ENCODE data around the gene ZNF335.
"Not testable (repeated sequence)": the region's sequence is repeated elsewhere in the genome, so short reads cannot be mapped to it uniquely, and the experiment has no call there.

Gene ZNF335

DNA sequence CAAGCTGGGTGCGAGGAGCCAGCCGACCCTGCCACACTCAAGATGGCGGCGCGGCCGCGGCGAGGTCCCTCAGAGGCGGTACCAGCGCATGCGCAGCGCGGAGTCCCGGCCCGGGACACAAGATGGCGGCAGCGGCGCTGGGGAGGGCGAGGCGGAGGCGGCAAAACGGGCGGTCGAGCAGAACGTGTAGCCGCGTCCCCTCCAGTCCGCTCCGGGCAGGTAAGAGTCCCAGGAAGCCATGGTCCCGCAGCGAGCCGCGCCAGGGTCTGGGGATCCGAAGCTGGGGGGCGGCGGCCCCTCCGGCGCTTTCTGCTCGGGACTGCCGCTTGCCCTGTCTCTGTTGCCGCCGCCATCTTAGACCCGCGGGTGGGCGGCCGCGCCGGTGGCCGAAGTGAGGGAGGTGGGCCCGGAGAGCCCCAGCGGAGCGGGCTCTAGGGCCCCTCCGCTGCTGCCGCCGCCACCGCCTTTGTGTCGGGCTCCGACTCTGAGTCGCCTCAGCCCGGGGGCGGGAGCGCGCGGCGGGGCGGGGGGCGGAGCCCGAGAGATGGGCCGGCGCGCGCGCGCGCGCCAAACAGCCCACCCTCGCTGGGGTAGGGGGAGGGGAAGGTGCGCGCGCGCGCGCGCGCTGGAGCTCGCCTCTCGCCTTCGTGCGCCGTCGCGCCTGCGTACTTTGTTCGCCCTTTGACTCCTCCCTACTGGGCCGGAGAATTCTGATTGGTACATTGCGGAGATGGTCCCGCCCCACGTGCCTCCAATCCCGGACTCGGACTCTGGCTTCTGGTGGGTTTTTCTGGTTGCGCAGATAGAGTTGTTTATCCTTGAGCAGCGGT, 37.2 kb downstream of the ZNF335 start, which contains the start of gene PCIF1:
PCIF1 (plus strand) TSS at position 98 of the 830 bp plus-strand sequence. CDS start 4,317 bp downstream, outside the sequence.
- in situ Hi-C loops (cut with MboI; ENCODE audit: low sequenced_read_pairs) = no loop called here

DNA sequence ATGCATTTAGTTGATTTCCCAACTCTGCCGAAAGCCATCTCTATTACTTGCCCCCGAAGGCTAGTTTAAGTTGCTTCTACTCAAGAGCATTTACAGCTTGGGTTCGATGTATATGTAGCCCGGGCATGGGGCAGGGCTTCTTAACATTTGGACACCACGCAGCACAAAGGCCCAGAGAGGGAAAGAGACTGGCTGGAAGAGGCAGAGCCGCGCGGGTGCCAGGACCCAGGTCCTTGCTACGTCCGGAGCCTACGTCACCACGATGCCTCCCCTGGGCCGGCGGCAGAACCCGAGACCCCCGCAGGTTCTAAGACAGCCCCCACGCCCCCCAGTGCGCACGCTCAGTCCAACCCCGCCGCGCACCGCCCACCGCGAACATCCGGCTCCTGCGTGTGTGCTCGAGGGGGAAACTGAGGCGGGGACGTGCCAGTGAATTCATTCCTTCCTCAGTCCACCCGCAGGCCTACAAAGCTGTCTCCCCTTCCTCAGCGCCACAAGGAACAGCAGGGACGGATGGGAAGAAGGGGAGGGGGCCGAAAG, 37.9 kb downstream of the ZNF335 start:
- in situ Hi-C loops (cut with MboI; ENCODE audit: low sequenced_read_pairs) = no loop called here

GRCh38 chr20:45933266-45934045, 38.5 kb downstream of the ZNF335 start:
- in situ Hi-C loops (cut with MboI; ENCODE audit: low sequenced_read_pairs) = no loop called here

GRCh38 chr20:45931680-45932079, 40.3 kb downstream of the ZNF335 start:
- in situ Hi-C loops (cut with MboI; ENCODE audit: low sequenced_read_pairs) = not testable (repeated sequence)

- in situ Hi-C loops (cut with MboI; ENCODE audit: low sequenced_read_pairs) = no loop called here
Observed at GRCh38 chr20:45927071-45927878, 44.7 kb downstream of the ZNF335 start.

DNA sequence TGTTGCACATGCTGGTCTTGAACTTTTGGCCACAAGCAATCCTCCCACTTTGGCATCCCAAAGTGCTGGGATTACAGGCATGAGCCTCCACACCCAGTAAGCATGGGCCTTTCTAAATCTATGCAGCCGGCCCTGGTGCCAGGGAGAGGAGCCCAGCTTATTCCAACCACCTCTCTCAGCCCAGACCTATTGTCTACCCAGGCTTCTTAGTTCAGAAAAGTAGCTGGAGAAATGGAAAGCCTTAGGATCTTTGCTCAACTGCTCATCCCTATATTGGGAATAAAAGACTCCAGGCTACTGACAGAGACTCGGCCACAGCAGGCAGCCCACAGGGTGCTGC, 45.3 kb downstream of the ZNF335 start:
- in situ Hi-C loops (cut with MboI; ENCODE audit: low sequenced_read_pairs) = no loop called here

- in situ Hi-C loops (cut with MboI; ENCODE audit: low sequenced_read_pairs) = no loop called here
Observed at GRCh38 chr20:45925821-45926506, 46.0 kb downstream of the ZNF335 start.

DNA sequence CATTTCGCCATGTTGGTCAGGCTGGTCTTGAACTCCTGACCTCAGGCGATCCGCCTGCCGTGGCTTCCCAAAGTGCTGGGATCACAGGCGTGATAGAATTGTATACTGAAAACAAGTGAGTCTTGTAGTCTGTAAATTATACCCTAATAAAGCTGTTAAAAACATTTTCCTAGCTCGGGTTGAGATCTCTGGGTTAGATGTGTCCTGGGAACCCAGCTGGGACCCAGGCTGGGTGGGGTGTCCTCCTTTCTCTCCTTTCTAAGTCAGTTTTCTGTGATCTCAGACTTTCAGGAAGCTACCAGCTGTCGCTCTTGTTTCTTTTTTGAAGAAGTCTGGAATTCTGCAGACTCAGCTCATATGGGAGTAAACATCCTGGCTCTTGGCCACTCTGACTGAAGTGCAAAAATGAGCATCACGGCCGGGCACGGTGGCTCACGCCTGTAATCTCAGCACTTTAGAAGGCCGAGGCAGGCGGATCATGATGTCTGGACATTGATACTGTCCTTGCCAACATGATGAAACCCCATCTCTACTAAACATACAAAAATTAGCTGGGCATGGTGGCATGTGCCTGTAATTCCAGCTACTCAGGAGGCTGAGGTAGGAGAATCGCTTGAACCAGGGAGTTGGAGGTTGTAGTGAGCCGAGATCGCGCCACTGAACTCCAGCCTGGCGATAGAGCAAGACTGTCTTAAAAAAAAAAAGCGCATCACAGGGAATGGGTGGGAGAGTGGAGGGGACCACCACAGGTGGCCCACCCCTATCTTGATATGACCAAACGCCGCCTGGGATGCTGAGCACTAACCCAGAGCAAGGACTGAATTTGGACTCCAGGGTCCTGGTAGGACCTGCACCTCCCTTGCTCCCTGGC, 47.4 kb downstream of the ZNF335 start:
- in situ Hi-C loops (cut with MboI; ENCODE audit: low sequenced_read_pairs) = no loop called here

DNA sequence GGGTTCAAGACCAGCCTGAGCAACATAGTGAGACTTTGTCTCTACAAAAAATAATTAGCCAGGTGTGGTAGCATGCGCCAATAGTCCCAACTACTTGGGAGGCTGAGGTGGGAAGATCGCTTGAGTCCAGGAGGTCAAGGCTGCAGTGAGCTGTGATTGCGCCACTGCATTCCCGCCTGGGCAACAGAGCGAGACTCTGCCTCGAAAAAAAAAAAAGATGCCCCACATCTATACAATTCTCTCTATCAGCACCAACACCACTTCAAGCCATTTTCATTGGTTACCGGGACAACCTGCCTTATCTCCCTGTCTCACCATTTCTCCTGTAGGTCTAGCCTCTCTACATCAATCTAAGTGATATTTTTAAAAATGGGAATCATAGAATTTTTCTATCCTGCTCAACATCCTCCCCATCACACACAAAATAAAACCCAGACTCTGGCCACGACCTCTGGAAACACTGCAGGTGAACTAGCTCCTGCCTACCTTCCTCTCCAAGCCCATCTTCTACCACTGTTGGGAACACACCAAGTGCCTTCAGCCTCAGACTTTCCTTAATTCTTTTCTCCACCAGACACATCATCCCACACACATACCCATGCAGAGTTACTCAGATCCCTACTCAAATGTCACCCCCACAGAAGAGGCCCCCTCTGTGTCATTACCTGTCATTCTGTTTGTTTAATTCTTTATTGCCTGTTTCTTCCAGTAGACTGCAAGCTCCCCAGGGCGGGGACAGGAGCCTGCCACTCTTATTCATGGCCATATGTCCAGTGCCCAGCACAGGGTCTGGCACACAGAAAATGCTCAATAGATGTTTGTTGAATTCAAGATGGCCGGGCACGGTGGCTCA, 50.4 kb downstream of the ZNF335 start:
- in situ Hi-C loops (cut with MboI; ENCODE audit: low sequenced_read_pairs) = no loop called here

- in situ Hi-C loops (cut with MboI; ENCODE audit: low sequenced_read_pairs) = no loop called here
Observed at GRCh38 chr20:45920462-45921336, 51.3 kb downstream of the ZNF335 start.

DNA sequence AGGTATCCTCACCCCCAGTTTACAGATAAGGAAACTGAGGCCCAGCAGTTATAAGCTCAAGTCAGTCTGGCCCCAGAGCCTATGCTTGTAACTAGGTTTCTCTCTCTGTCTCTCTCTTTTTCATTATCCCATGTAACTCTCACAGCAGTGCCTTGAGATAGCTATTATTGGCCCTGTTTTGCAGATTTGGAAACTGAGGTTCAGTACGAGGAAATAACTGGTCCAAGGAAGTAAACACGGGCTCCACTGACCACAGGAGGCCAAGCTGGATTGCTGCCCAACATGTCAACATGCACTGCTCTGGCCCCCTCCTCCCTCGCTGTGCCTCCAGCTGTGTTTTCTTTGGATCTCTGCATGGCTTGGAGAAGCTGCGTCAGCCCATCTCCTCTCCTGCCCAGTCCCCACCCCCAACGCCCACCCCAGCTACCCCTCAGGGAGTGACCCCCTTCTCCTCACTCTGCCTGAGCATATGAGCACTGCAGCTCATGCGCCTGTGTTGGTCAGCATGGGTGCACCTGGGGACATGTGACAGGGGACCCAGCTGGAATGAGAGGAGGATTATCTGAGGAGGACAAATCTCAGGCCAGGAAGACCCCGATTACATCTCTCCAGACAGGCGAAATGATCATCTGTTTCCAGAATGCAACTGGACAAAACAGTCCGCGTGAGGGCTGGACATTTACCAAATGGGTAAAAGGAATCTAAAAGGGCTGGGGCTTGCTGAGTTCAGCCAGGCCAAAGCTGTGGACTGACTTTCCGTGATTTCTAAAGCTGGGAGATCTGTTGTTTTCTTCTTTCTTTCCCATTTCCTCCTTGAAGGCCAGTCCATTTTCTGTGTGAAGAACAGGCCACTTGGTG, 52.2 kb downstream of the ZNF335 start:
- in situ Hi-C loops (cut with MboI; ENCODE audit: low sequenced_read_pairs) = no loop called here

DNA sequence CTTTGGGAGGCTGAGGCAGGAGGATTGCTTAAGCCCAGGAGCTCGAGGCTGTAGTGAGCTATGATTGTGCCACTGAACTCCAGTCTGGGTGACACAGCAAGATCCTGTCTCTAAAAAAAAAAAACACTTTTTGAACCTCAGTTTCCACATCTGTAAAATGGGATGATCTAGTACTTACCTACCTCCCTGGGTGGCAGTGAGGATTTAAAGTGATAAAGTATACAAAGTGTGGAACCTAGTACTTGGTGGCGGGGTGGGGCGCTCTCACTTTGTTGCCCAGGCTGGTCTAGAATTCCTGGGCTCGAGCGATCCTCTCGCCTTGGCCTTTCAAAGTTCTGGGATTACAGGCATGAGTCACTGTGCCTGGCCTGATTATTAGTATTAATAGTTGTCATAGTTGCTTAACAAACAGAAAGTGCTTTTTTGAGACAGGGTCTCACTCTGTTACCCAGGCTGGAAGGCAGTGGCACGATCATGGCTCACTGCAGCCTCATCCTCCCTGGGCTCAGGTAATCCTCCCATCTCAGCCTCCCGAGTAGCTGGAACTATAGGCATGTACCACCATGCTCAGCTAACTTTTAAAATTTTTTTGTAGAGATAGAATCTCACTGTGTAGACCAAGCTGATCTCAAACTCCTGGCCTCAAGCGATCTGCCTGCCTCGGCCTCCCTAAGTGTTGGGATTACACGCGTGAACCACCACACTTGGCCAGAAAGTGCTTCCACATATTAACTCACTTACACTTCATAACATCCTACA, 53.0 kb downstream of the ZNF335 start:
- in situ Hi-C loops (cut with MboI; ENCODE audit: low sequenced_read_pairs) = no loop called here

- in situ Hi-C loops (cut with MboI; ENCODE audit: low sequenced_read_pairs) = no loop called here
Observed at GRCh38 chr20:45918182-45918737, 53.7 kb downstream of the ZNF335 start.

GRCh38 chr20:45917790-45918141, 54.2 kb downstream of the ZNF335 start:
- in situ Hi-C loops (cut with MboI; ENCODE audit: low sequenced_read_pairs) = no loop called here

- in situ Hi-C loops (cut with MboI; ENCODE audit: low sequenced_read_pairs) = no loop called here
Observed at GRCh38 chr20:45913116-45913515, 58.9 kb downstream of the ZNF335 start.

- in situ Hi-C loops (cut with MboI; ENCODE audit: low sequenced_read_pairs) = no loop called here
Observed at GRCh38 chr20:45912344-45912682, 59.7 kb downstream of the ZNF335 start.
